ENCODE measurements around the gene FNDC4. TPM values are rescaled to one million over a fixed set of nuclear protein-coding genes. Genes with fewer than 3 reads are reported as not detected.

The FNDC4 gene
- total RNA-seq, 6 experiments from 2014 or later: 3.1 to 6.9 (median 5.4) TPM

GRCh38 chr2:27464443-27464842 is 30.6 kb downstream of the FNDC4 start:
- H3K4me3 Mint-ChIP-seq: no peak overlapping the region
- no peaks in the 10 kb centered on the region for H3K4me1 Mint-ChIP-seq (ENCODE audit: low read depth)
- peaks cover 9% of the 10 kb centered on the region for H3K36me3 Mint-ChIP-seq (ENCODE audit: low read depth)
- DNase-seq: no peak
- H3K27me3 Mint-ChIP-seq (ENCODE audit: insufficient read depth): peaks cover 4% of the 10 kb centered on the region; the same call in 1 of the 2 replicates
- no peaks in the 10 kb centered on the region for H3K9me3 Mint-ChIP-seq
- H3K27ac Mint-ChIP-seq: no peak overlapping the region
- TF ChIP-seq, protein P1, sequence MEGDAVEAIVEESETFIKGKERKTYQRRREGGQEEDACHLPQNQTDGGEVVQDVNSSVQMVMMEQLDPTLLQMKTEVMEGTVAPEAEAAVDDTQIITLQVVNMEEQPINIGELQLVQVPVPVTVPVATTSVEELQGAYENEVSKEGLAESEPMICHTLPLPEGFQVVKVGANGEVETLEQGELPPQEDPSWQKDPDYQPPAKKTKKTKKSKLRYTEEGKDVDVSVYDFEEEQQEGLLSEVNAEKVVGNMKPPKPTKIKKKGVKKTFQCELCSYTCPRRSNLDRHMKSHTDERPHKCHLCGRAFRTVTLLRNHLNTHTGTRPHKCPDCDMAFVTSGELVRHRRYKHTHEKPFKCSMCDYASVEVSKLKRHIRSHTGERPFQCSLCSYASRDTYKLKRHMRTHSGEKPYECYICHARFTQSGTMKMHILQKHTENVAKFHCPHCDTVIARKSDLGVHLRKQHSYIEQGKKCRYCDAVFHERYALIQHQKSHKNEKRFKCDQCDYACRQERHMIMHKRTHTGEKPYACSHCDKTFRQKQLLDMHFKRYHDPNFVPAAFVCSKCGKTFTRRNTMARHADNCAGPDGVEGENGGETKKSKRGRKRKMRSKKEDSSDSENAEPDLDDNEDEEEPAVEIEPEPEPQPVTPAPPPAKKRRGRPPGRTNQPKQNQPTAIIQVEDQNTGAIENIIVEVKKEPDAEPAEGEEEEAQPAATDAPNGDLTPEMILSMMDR (IDR thresholded peaks at IDR 0.05): no peak

GRCh38 chr2:27461118-27461517 is 33.9 kb downstream of the FNDC4 start:
- Mint-ChIP-seq H3K27me3 (ENCODE audit: insufficient read depth) (peaks cover 4% of the 10 kb centered on the region; the same call in 1 of the 2 replicates), H3K9me3 (no peaks in the 10 kb centered on the region), H3K27ac (no peak overlapping the region), H3K4me3 (no peak overlapping the region), H3K4me1 (ENCODE audit: low read depth) (no peaks in the 10 kb centered on the region), H3K36me3 (ENCODE audit: low read depth) (peaks cover 16% of the 10 kb centered on the region)
- TF ChIP-seq, protein P1 (IDR thresholded peaks at IDR 0.05): no peak
- DNase-seq: no peak

- TF ChIP-seq, protein P1 (IDR thresholded peaks at IDR 0.05): no peak
- Mint-ChIP-seq H3K4me1 (ENCODE audit: low read depth) (no peaks in the 10 kb centered on the region), H3K9me3 (no peaks in the 10 kb centered on the region), H3K4me3 (no peak overlapping the region), H3K27ac (no peak overlapping the region), H3K36me3 (ENCODE audit: low read depth) (peaks cover 9% of the 10 kb centered on the region; the same call in 1 of the 2 replicates), H3K27me3 (ENCODE audit: insufficient read depth) (no peaks in the 10 kb centered on the region; the same call in 1 of the 2 replicates)
- DNase-seq: no peak
Measured at GRCh38 chr2:27453968-27454367, 41.0 kb downstream of the FNDC4 start.

DNA sequence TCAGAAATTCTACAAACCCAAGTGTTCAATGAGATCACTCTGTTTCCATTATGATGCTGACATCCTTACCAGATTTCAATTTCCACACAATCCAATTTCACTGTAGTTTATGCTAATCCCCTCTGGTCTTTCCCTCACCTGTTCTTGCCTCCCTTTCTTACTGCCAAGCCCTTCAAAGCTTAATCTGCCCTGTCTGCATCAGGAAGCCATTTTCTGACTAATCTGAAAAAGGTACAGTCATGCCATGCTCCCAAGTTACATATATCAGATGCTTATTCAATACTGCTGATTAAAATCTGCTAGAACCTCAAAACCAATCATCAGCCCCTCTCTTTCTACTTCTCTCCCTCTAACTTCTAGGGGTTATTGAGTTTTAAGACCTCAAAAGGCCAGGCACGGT is 43.9 kb downstream of the FNDC4 start:
- Mint-ChIP-seq H3K27ac (no peak overlapping the region), H3K36me3 (ENCODE audit: low read depth) (peaks cover 4% of the 10 kb centered on the region; the same call in 1 of the 2 replicates), H3K27me3 (ENCODE audit: insufficient read depth) (peaks cover 1% of the 10 kb centered on the region; the same call in 1 of the 2 replicates), H3K4me3 (no peak overlapping the region), H3K4me1 (ENCODE audit: low read depth) (no peaks in the 10 kb centered on the region), H3K9me3 (no peaks in the 10 kb centered on the region)
- TF ChIP-seq, protein P1 (IDR thresholded peaks at IDR 0.05): no peak
- no peak for DNase-seq

- Mint-ChIP-seq H3K9me3 (no peaks in the 10 kb centered on the region), H3K36me3 (ENCODE audit: low read depth) (peaks cover 4% of the 10 kb centered on the region; the same call in 1 of the 2 replicates), H3K27ac (no peak overlapping the region), H3K27me3 (ENCODE audit: insufficient read depth) (peaks cover 3% of the 10 kb centered on the region), H3K4me1 (ENCODE audit: low read depth) (no peaks in the 10 kb centered on the region), H3K4me3 (no peak overlapping the region)
- TF ChIP-seq, protein P1 (IDR thresholded peaks at IDR 0.05): no peak
- DNase-seq: no peak
Measured at GRCh38 chr2:27448381-27448780, 46.6 kb downstream of the FNDC4 start.

DNA sequence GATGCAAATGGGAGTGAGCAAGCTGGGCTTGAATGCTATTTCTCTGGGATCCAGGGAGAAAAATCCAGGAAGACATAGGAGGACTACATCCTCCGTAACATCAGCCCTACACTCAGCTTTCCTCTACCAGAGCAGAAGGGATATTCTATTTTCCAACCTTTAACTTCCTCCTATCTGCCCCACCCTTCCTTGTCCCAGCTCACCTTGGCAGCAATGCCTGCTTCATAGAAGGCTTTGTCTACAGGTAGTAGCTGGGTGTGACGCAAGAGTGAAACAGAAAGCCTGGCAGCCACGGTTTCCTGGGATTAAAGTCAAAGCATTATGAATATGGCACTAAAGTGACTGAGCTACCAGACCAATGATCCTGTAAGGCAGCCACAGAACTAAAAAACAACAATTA is 48.9 kb downstream of the FNDC4 start:
- TF ChIP-seq, protein P1 (IDR thresholded peaks at IDR 0.05): no peak
- H3K4me3 Mint-ChIP-seq: no peak overlapping the region
- no peak overlapping the region for H3K27ac Mint-ChIP-seq
- H3K9me3 Mint-ChIP-seq: no peaks in the 10 kb centered on the region
- H3K36me3 Mint-ChIP-seq (ENCODE audit: low read depth): peaks cover 7% of the 10 kb centered on the region
- H3K27me3 Mint-ChIP-seq (ENCODE audit: insufficient read depth): peaks cover 3% of the 10 kb centered on the region
- no peak for DNase-seq
- H3K4me1 Mint-ChIP-seq (ENCODE audit: low read depth): no peaks in the 10 kb centered on the region
